GM23248 (cell line): Measurements from ENCODE around the gene GALNT14. TPM values are rescaled to one million over a fixed set of nuclear protein-coding genes. Genes with fewer than 3 reads are reported as not detected.

Source experiments
- DNase-seq: peaks from one replicate; pipeline ENCODE4 v3.0.0-alpha.2; 2015
- H2AFZ ChIP-seq: fragments of 200-600 bp; sonication (generic); 2 replicates; pipeline ENCODE4 v1.6.1; 2016; ENCODE audit warnings: antibody characterized with exemption
- H3F3A ChIP-seq: fragments of 200-600 bp; sonication (generic); 2 replicates; pipeline ENCODE4 v1.6.1; 2016; ENCODE audit warnings: mild to moderate bottlenecking, antibody characterized with exemption, mixed run types; ENCODE audit not compliant: insufficient read depth
- H3K27ac ChIP-seq: fragments of 200-600 bp; sonication (generic); 2 replicates; pipeline ENCODE4 v1.5.1; 2016; ENCODE audit warnings: mild to moderate bottlenecking
- H3K27me3 ChIP-seq: fragments of 200-600 bp; sonication (generic); replicated peaks from 2 replicates; pipeline ENCODE4 v1.6.1; 2016; ENCODE audit warnings: mild to moderate bottlenecking; ENCODE audit not compliant: insufficient read depth
- H3K36me3 ChIP-seq: fragments of 200-600 bp; sonication (generic); 2 replicates; pipeline ENCODE4 v1.6.1; 2016; ENCODE audit warnings: low read depth, mild to moderate bottlenecking
- H3K4me1 ChIP-seq: fragments of 200-600 bp; sonication (generic); 2 replicates; pipeline ENCODE4 v1.6.1; 2016; ENCODE audit warnings: mild to moderate bottlenecking; ENCODE audit not compliant: insufficient read depth
- H3K4me2 ChIP-seq: fragments of 200-600 bp; sonication (generic); one replicate; pipeline ENCODE4 v1.6.1; 2016; ENCODE audit warnings: mild to moderate bottlenecking; ENCODE audit not compliant: unreplicated experiment
- H3K4me3 ChIP-seq: fragments of 200-600 bp; sonication (generic); 2 replicates; pipeline ENCODE4 v1.5.1; 2016; ENCODE audit warnings: mild to moderate bottlenecking
- H3K79me2 ChIP-seq: fragments of 200-600 bp; sonication (generic); 2 replicates; pipeline ENCODE4 v1.6.1; 2016; ENCODE audit warnings: mild to moderate bottlenecking; ENCODE audit not compliant: insufficient read depth
- H3K9ac ChIP-seq: fragments of 200-600 bp; sonication (generic); 2 replicates; pipeline ENCODE4 v1.6.1; 2016; ENCODE audit warnings: mild to moderate bottlenecking
- H3K9me2 ChIP-seq: fragments of 200-600 bp; sonication (generic); 2 replicates; pipeline ENCODE4 v1.6.1; 2016; ENCODE audit warnings: mixed run types, mild to moderate bottlenecking, moderate library complexity; ENCODE audit not compliant: insufficient read depth
- H3K9me3 ChIP-seq: fragments of 200-600 bp; sonication (generic); one replicate; pipeline ENCODE4 v1.6.1; 2017; ENCODE audit warnings: low read depth
- H4K20me1 ChIP-seq: fragments of 200-600 bp; sonication (generic); 2 replicates; pipeline ENCODE4 v1.6.0; 2016; ENCODE audit not compliant: insufficient read depth
- EZH2 ChIP-seq: fragments of 200-600 bp; sonication (generic); IDR thresholded peaks from 2 replicates; pipeline ENCODE4 v1.6.1; 2018; ENCODE audit warnings: antibody characterized with exemption, mild to moderate bottlenecking; ENCODE audit not compliant: insufficient read depth, poor library complexity, severe bottlenecking
- EZH2phosphoT487 ChIP-seq: fragments of 200-600 bp; sonication (generic); IDR thresholded peaks from 2 replicates; pipeline ENCODE4 v1.6.1; 2018; ENCODE audit warnings: antibody characterized with exemption, moderate library complexity, mild to moderate bottlenecking, low read depth; ENCODE audit not compliant: insufficient read depth
- WGBS, 2 experiments: methylation state at CpG; one replicate each; pipeline ENCODE4 v1.1.6; 2015 to 2017; ENCODE audit warnings: low lambda C conversion rate in 2 of 2, low coverage in 1 of 2; ENCODE audit errors: missing lambda C conversion rate in 2 of 2; 5-methylcytosine and 5-hydroxymethylcytosine counted together
- in situ Hi-C: fragments of 300-500 bp; cut with MboI; formaldehyde crosslinking; loops from 2 replicates; pipeline ENCODE4 v1.15.0; 2020
- polyA plus RNA-seq: library from polyadenylated mRNA; unstranded; fragments of >200 nt; fragmentation: Nextera tagmentation; extraction: Ambion mirVana; gene quantifications from 2 replicates; pipeline ENCODE4 v1.2.1, GENCODE V29; 2016
- total RNA-seq: library from RNA; depleted of rRNA; stranded (reverse); fragments of >200 nt; shearing (Covaris generic); gene quantifications from 2 replicates; pipeline ENCODE4 v1.2.3, GENCODE V29; 2014

Gene GALNT14
- total and polyA plus RNA-seq, 2 experiments from 2014 or later: 3.2 to 3.5 TPM

DNA sequence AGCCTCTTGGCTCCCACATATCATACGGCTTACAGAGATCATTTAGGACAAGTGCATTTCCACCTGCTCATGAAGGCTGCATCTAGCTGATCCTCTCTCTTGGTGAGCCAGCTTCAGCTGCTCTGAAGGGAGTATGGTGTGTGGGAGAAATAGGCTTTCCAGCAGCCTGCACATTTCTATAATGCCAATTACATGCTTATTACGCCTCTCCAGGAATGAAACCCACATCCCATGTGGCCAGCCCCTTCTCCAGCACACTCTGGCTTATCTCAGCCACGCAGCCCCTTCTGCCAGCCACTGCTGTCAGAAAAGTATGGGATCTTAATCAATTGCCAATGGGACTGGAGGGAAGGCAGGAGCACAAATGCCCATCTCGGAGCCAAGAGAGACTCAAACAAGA is 117.5 kb downstream of the GALNT14 start:
- no peak for TF ChIP-seq EZH2
- no peak for TF ChIP-seq EZH2phosphoT487
- no peak for DNase-seq
- Histone ChIP-seq H4K20me1 (no peaks in the 10 kb centered on the region), H3K36me3 (no peaks in the 10 kb centered on the region), H3K9ac (no peak overlapping the region), H3K9me2 (no peaks in the 10 kb centered on the region), H3K4me2 (no peak overlapping the region), H3F3A (no peaks in the 10 kb centered on the region), H3K27me3 (no peaks in the 10 kb centered on the region), H3K4me1 (no peaks in the 10 kb centered on the region), H2AFZ (no peak overlapping the region), H3K4me3 (no peak overlapping the region), H3K9me3 (no peaks in the 10 kb centered on the region), H3K79me2 (no peaks in the 10 kb centered on the region), H3K27ac (no peak overlapping the region)
- in situ Hi-C loops: no loop called here
- WGBS, 2 experiments: 35 to 46% methylated on average over 4 of the region's 4 CpGs

DNA sequence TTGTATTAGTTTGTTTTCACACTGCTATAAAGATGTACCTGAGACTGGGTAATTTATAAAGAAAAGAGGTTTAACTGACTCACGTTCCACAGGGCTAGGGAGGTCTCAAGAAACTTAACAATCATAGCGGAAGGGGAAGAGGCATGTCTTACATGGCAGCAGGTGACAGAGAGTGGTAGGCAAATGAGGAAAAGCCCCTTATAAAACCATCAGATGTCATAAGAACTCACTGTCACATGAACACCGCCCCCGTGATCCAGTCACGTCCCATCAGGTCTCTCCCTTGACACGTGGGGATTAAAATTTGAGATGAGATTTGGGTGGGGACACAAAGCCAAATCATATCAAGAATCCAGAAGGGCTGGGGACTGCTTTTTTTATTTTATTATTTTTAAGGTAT is 120.0 kb downstream of the GALNT14 start:
- H3F3A ChIP-seq: no peaks in the 10 kb centered on the region
- in situ Hi-C loops: no loop called here
- no peak overlapping the region for H3K9ac ChIP-seq
- H3K36me3 ChIP-seq: no peaks in the 10 kb centered on the region
- no peak overlapping the region for H3K4me3 ChIP-seq
- H3K4me1 ChIP-seq: no peaks in the 10 kb centered on the region
- WGBS, 2 experiments: 59 to 63% methylated on average over 6 of the region's 6 CpGs
- H3K79me2 ChIP-seq: no peaks in the 10 kb centered on the region
- TF ChIP-seq EZH2: no peak
- no peak for TF ChIP-seq EZH2phosphoT487
- H4K20me1 ChIP-seq: no peaks in the 10 kb centered on the region
- no peak overlapping the region for H3K4me2 ChIP-seq
- H2AFZ ChIP-seq: no peak overlapping the region
- no peak for DNase-seq
- H3K9me2 ChIP-seq: no peaks in the 10 kb centered on the region
- no peaks in the 10 kb centered on the region for H3K9me3 ChIP-seq
- no peak overlapping the region for H3K27ac ChIP-seq
- H3K27me3 ChIP-seq: no peaks in the 10 kb centered on the region

DNA sequence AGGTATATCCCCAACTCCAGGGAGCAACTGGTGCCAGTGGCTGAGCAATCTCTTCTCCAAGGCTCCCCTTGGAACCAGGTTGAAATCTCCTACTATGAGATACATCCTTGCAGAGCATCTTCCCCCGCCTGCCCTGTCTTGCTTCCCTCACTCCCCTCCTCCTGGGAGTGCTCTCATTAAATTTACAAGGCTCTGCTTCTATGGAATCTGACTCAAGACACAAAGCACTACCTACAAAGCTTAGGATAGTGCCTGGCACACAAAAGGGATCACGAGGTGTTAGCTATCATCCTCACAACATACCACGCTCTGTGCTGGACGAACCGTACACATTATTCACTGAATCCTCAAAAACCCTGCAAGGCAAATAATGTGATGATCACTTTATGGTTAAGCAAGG is 121.6 kb downstream of the GALNT14 start:
- Histone ChIP-seq H3K27me3 (no peaks in the 10 kb centered on the region), H3K4me3 (no peak overlapping the region), H3K27ac (no peak overlapping the region), H3K36me3 (no peaks in the 10 kb centered on the region), H3F3A (no peaks in the 10 kb centered on the region), H3K79me2 (no peaks in the 10 kb centered on the region), H3K4me1 (no peaks in the 10 kb centered on the region), H3K9ac (no peak overlapping the region), H4K20me1 (no peaks in the 10 kb centered on the region), H3K9me3 (no peaks in the 10 kb centered on the region), H3K9me2 (no peaks in the 10 kb centered on the region), H3K4me2 (no peak overlapping the region), H2AFZ (no peak overlapping the region)
- DNase-seq: no peak
- WGBS, 2 experiments: 64 to 70% methylated on average over 5 of the region's 5 CpGs
- in situ Hi-C loops: no loop called here
- TF ChIP-seq EZH2phosphoT487 (no peak), EZH2 (no peak)

DNA sequence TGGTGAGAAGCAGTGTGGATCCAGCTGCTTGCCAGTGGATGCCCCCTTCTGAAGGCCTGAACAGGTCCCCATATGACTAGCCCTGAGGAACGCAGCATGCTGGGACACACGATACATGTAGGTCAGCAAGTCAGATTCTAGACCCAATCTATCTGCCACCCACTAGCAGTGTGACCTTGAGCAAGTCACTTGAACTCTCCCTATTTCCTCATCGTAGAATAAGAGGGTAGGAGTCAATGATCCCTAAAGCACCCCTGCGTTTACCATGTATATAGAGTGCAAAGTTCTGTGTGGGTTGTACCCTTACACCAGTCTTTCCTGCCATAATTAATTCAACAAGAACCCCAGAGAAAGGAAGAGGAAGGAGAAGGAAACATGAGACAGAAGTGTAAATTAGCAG is 123.7 kb downstream of the GALNT14 start:
- Histone ChIP-seq H3K27me3 (no peaks in the 10 kb centered on the region), H3K4me2 (no peak overlapping the region), H2AFZ (no peak overlapping the region), H3K79me2 (no peaks in the 10 kb centered on the region), H3K36me3 (no peaks in the 10 kb centered on the region), H3K4me3 (no peak overlapping the region), H3K4me1 (no peaks in the 10 kb centered on the region), H3K9me3 (no peaks in the 10 kb centered on the region), H3K9ac (no peak overlapping the region), H3K27ac (no peak overlapping the region), H4K20me1 (no peaks in the 10 kb centered on the region), H3K9me2 (no peaks in the 10 kb centered on the region), H3F3A (no peaks in the 10 kb centered on the region)
- DNase-seq: no peak
- in situ Hi-C loops: no loop called here
- 62 to 65% methylated on average over 4 of the region's 4 CpGs for WGBS, 2 experiments
- TF ChIP-seq EZH2phosphoT487: no peak

DNA sequence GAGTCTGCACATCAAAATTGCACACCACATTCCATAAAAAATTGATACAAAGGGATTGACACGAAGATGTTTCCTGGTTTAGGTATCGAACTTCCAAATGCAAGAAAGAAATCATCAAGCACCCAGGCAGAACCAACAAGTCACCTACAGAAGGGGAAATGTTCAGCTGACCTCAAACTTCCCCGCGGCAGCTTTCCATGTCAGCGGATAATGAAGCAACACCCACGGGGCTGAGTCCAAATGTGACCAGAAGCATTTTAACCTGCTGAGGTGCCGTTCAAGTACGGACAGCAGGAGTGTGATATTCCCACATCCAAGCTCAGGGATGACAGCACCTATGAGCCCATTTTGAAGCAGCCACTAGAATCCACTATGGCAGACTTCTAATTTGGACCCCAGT is 124.9 kb downstream of the GALNT14 start:
- H3K4me2 ChIP-seq: no peak overlapping the region
- H3K36me3 ChIP-seq: no peaks in the 10 kb centered on the region
- no peak overlapping the region for H3K27ac ChIP-seq
- TF ChIP-seq EZH2 (no peak), EZH2phosphoT487 (no peak)
- H3K27me3 ChIP-seq: no peaks in the 10 kb centered on the region
- no peaks in the 10 kb centered on the region for H3K9me2 ChIP-seq
- no peak overlapping the region for H3K4me3 ChIP-seq
- no peak overlapping the region for H2AFZ ChIP-seq
- H3K9ac ChIP-seq: no peak overlapping the region
- no peaks in the 10 kb centered on the region for H3K79me2 ChIP-seq
- no peaks in the 10 kb centered on the region for H4K20me1 ChIP-seq
- in situ Hi-C loops: no loop called here
- no peaks in the 10 kb centered on the region for H3K9me3 ChIP-seq
- 53 to 57% methylated on average over 8 of the region's 8 CpGs for WGBS, 2 experiments
- no peaks in the 10 kb centered on the region for H3K4me1 ChIP-seq
- H3F3A ChIP-seq: no peaks in the 10 kb centered on the region
- DNase-seq: no peak
